HG03439 (cell line): ENCODE measurements around the gene MIAT.
"Not testable (repeated sequence)": the region's sequence is repeated elsewhere in the genome, so short reads cannot be mapped to it uniquely, and the experiment has no call there.

Source experiments
- ATAC-seq: cut with Tn5 transposase; IDR thresholded peaks from one replicate; pipeline ENCODE4 v1.9.1; 2021; ENCODE audit warnings: mild to moderate bottlenecking, moderate library complexity; ENCODE audit not compliant: unreplicated experiment

Gene MIAT

GRCh38 chr22:26656891-26657851, at the start of gene MIAT:
TSS of gene MIAT (plus strand) at chr22:26657588.
- peak; percentile 53 for ATAC-seq

- no peak for ATAC-seq
These were observed 49.3 kb upstream of the MIAT start for GRCh38 chr22:26608129-26608528.

DNA sequence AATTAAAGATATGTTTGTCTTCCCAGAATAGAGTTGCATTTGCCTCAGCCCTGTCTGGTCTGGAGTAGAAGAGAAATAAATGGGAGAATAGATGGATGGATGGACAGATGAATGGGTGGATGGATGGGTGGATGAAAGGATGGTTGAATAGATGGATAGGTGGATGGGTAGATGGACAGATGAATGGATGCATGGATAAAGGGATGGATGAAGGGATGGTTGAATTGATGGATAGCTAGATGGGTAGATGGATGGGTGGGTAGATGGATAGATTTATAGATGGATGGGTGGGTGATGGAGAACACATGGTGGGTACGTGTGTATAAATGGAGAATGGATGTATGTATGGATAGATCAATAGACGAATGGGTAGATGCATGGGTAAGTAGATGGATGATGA, 48.1 kb upstream of the MIAT start:
- no peak for ATAC-seq

GRCh38 chr22:26610072-26610958, 47.1 kb upstream of the MIAT start:
- peak; percentile 79 for ATAC-seq

DNA sequence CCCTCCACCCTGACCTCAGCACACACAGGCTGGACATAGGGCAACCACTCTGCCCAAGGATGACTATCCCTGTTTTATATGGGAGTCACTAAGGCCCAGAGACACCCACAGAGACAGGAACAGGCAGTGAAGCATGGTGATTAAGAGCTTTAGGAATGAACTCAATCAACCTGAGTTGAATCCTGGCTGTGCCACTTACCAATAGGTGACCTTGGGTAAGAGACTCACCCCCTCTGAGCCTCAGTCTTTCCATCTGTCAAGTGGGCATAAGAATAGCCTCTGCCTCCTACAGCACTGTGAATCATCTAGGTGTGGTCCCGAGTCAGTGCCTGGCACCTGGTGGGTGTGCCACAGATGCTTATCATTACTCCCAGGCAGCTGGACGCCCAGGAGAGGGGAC, 46.4 kb upstream of the MIAT start:
- no peak for ATAC-seq

DNA sequence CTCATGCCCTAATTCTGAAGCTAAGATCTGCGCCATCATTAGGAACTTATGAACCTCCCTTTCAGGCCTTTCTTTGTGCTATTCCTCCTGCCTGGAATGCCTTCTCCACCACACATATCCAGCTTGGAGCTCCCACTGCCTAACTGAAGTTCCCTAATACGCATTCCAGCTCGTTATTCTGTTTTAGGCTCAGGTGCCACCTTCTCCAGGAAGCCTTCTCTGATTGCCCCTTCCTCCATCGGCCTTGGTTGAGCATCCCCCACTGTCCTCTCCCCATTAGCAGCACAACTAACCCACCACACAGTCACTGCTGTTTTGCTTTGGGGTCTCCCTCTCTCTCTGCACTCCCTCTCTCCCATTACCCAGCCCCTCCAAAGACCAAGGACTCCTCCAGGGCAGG, 44.7 kb upstream of the MIAT start:
- ATAC-seq, result no peak

DNA sequence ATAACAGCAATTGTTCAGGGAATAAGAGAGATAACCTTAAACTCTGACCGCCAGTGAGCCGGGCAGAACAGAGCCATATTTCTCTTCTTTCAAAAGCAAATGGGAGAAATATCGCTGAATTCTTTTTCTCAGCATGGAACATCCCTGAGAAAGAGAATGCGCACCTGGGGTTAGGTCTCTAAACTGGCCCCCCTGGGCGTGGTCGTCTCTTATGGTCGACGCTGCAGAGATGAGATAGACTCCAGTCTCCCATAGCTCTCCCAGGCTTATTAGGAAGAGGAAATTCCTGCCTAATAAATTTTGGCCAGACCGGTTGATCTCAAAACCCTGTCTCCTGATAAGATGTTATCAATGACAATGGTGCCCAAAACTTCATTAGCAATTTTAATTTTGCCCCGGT, 43.6 kb upstream of the MIAT start:
- not testable (repeated sequence) for ATAC-seq

DNA sequence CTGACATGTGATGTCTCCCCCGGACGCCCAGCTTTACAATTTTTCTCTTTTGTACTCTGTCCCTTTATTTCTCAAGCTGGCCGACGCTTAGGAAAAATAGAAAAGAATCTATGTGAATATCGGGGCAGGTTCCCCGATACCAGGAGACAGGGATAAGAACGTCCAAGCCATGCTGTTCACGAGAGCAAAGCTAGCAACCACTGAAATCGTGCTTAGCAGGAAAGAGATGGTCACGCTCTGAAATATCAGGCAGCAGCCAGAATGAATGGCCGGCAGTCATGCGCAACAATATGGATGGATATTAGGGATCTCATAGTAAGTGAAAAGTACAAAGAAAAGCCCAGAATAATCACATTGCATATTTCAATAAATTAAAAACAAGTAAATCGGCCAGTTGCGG, 43.1 kb upstream of the MIAT start:
- ATAC-seq, result no peak

DNA sequence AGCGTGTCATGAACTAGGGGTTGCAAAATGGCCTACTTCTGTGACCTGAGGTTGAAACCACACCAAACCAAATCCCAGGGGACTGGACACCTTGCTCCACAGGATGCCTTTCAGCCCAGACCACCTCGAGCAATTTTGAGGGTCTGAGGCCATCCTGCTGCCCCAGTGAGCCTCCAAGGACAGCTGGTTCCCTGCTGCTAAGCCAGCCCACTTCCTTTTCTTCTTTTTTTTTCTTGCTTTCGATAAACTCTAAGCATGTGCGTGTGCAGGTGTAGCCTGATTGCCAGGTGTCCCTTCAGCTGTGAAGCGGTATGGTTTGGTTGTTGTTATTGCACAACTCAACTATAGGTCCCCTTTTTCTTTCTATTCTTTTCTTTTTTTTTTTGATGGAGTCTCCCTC, 42.2 kb upstream of the MIAT start:
- ATAC-seq, result peak; percentile 42

GRCh38 chr22:26615830-26616435, 41.5 kb upstream of the MIAT start:
- no peak for ATAC-seq

DNA sequence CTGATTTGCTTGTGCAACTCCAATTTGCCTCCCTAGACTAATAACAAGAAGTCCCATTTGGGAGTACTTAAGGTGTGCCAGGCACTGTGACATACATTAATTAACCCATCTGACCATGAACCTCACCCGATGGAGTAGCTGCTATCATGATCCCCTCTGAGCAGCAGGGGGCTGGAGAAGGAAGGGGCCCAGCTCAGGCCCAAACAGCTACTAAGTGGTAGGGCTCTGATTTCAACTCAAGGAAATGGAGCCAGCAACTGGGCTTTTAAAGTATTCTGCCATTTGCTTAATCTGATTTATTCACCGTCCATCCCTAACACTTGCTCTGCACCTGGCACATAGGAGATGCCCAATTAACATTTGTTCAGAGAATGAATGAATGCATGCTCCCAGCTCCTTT, 40.7 kb upstream of the MIAT start:
- no peak for ATAC-seq

- ATAC-seq, result no peak
These were observed 39.9 kb upstream of the MIAT start, which contains the start of gene CRYBB1 for GRCh38 chr22:26617271-26618199. TSS of gene CRYBB1 (minus strand) at chr22:26618027. CDS start at chr22:26616319, 1,708 bp downstream.

DNA sequence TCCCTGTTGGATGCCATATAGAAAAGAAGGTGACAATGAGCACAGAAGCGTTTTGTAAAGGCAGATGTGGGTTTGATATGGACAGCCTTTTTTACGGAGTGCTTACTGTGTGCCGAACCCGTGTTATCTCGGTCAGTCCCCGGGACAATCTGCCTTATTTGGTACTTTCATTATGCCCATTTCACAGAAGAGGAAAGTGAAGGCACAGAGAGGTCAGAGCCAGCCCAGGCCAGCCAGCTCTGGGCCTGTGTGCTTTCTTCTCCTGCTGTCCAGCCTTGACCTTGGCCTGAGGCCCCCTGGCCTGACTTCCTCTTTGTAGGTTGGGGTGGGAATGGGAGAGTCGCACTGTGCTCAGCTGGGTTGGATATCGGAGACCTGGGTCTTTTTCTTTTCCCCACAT, 38.9 kb upstream of the MIAT start:
- no peak for ATAC-seq

DNA sequence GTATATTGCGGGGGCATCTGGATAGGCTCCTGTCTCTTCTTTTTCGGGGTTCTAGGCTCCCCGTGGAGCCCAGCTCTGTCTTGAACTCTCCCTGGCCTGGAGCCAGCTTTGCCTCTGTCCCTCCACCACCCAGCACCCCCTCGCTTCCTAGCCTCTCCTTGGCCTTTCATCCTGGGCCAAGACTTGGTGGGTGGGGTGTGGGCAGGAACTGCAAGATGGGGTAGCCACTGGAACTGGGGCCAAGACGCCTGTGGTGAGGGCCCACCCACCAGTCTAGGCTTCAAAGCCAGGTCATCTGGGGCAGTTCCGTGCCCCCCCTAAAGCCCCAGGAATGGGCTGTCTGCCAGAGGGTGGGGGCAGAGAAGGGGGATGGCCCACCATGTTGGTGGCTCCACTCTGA, 37.9 kb upstream of the MIAT start:
- no peak for ATAC-seq

- no peak for ATAC-seq
These were observed 37.2 kb upstream of the MIAT start for GRCh38 chr22:26620197-26620596.

GRCh38 chr22:26621663-26622062, 35.7 kb upstream of the MIAT start, which contains the start of gene CRYBA4:
TSS of gene CRYBA4 (plus strand) at chr22:26621963. CDS start at chr22:26622597, 634 bp downstream.
- ATAC-seq, result no peak

DNA sequence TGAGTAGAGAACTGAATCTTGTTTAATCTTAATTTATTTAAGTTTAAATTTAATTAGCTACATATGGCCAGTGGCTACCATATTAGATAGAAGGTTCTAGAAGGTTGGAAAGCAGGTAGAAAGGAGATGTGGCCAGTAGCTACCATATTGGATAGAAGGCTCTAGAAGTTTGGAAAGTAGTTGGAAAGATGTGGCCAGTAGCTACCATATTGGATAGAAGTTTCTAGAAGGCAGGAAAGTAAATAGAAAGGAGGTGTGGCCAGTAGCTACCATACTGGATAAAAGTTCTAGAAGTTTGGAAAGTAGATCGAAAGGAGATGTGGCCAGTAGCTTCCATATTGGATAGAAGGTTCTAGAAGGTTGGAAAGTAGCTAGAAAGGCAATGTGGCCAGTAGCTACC, 33.4 kb upstream of the MIAT start:
- no peak for ATAC-seq

DNA sequence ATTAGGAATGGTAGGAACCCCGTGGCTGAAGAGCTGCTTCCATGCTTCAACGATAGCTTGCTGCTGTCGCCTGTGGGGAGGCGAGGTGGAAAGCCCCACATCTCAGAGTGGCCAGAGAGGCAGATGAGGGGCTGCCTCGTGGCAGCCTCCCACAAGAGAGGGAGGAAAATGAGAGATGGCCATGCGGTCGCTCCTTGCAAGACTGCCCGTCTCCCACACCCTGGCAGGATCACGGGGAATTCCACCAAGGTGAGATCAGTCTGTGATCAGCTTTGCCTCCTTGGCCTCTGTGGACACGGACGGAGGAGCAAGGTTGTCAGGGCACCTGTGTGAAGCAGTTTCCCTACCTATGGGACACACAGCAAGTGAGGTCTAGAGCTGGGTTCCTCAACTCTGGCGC, 32.6 kb upstream of the MIAT start:
- ATAC-seq, result no peak

GRCh38 chr22:26629988-26630761, 27.2 kb upstream of the MIAT start:
- no peak for ATAC-seq
